Lower leg skin (tissue), 3 donors: ENCODE results near the gene ITPA.
"Not testable (repeated sequence)": the region's sequence is repeated elsewhere in the genome, so short reads cannot be mapped to it uniquely, and the experiment has no call there.

Experiments used
- CTCF ChIP-seq, 3 donors: fragments of 450-650 bp; IDR thresholded peaks; one replicate each; pipeline ENCODE4 v1.5.1; 2016; ENCODE audit warnings: antibody characterized with exemption in 3 of 3, mild to moderate bottlenecking in 3 of 3, moderate library complexity in 2 of 3
- POLR2A ChIP-seq, 2 donors: fragments of 450-650 bp; IDR thresholded peaks; one replicate each; pipeline ENCODE4 v1.6.1; 2016 to 2017; ENCODE audit warnings: antibody characterized with exemption in 2 of 2, mild to moderate bottlenecking in 1 of 2, moderate library complexity in 1 of 2

GRCh38 chr20:3182429-3182828, 26.9 kb upstream of the ITPA start:
- TF ChIP-seq CTCF, POLR2A (IDR thresholded peaks at IDR 0.05): not testable (repeated sequence)
